IMR-90 (cell line): ENCODE data around the gene LALBA.
"Not testable (repeated sequence)": the region's sequence is repeated elsewhere in the genome, so short reads cannot be mapped to it uniquely, and the experiment has no call there.

ENCODE experiments used
- CHD1 ChIP-seq: IDR thresholded peaks from 2 replicates; pipeline ENCODE4 v1.6.1; 2012; ENCODE audit warnings: low read depth, low read length, improper control_type of control experiment
- MAZ ChIP-seq: IDR thresholded peaks from 2 replicates; pipeline ENCODE4 v1.6.1; 2012; ENCODE audit warnings: low read depth, mild to moderate bottlenecking, low read length, improper control_type of control experiment, moderate library complexity, borderline replicate concordance
- POLR2A ChIP-seq: IDR thresholded peaks from 2 replicates; pipeline ENCODE4 v1.6.1; 2012; ENCODE audit warnings: mild to moderate bottlenecking, low read depth, low read length
- RAD21 ChIP-seq: IDR thresholded peaks from 2 replicates; pipeline ENCODE4 v1.6.1; 2012; ENCODE audit warnings: low read length, improper control_type of control experiment
- RCOR1 ChIP-seq: IDR thresholded peaks from 2 replicates; pipeline ENCODE4 v1.6.1; 2012; ENCODE audit warnings: mild to moderate bottlenecking, low read length, improper control_type of control experiment; ENCODE audit not compliant: insufficient replicate concordance
- USF2 ChIP-seq: fragments of 150-350 bp; IDR thresholded peaks from 2 replicates; pipeline ENCODE4 v1.6.1; 2017; ENCODE audit warnings: mild to moderate bottlenecking, antibody characterized with exemption, low read length, low read depth
- TF ChIP-seq, protein P1 (sequence below): conservative IDR thresholded peaks from 2 replicates; pipeline ENCODE4 v1.5.1; 2012; ENCODE audit warnings: mild to moderate bottlenecking, low read depth, low read length, improper control_type of control experiment

DNA sequence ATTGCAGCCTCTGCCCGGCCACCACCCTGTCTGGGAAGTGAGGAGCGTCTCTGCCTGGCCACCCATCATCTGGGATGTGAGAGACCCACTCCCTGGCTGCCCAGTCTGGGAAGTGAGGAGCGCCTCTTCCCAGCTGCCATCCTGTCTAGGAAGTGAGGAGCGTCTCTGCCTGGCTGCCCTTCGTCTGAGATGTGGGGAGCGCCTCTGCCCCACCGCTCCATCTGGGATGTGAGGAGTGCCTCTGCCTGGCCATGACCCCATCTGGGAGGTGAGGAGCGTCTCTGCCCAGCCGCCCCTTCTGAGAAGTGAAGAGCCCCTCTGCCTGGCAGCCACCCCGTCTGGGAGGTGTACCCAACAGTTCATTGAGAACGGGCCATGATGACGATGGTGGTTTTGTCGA lies 18.2 kb downstream of the LALBA start:
- TF ChIP-seq, protein P1, sequence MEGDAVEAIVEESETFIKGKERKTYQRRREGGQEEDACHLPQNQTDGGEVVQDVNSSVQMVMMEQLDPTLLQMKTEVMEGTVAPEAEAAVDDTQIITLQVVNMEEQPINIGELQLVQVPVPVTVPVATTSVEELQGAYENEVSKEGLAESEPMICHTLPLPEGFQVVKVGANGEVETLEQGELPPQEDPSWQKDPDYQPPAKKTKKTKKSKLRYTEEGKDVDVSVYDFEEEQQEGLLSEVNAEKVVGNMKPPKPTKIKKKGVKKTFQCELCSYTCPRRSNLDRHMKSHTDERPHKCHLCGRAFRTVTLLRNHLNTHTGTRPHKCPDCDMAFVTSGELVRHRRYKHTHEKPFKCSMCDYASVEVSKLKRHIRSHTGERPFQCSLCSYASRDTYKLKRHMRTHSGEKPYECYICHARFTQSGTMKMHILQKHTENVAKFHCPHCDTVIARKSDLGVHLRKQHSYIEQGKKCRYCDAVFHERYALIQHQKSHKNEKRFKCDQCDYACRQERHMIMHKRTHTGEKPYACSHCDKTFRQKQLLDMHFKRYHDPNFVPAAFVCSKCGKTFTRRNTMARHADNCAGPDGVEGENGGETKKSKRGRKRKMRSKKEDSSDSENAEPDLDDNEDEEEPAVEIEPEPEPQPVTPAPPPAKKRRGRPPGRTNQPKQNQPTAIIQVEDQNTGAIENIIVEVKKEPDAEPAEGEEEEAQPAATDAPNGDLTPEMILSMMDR: not testable (repeated sequence)
- TF ChIP-seq POLR2A, RCOR1, MAZ, RAD21, USF2, CHD1: not testable (repeated sequence)
